Activated CD8-positive, alpha-beta T cell treated with anti-CD3 and anti-CD28 coated beads for 36 hours (primary cell): ENCODE results near the gene SPAG9. TPM values are rescaled to one million over a fixed set of nuclear protein-coding genes. Genes with fewer than 3 reads are reported as not detected.
"Not testable (repeated sequence)": the region's sequence is repeated elsewhere in the genome, so short reads cannot be mapped to it uniquely, and the experiment has no call there.

Experiments
- ATAC-seq: fragments of 200-7000 bp; cut with Tn5 transposase; one replicate; pipeline ENCODE4 v1.10.0; 2021; ENCODE audit warnings: mild to moderate bottlenecking, moderate library complexity
- CTCF ChIA-PET: fragments of 350-600 bp; sonication (Branson Sonifier 250); formaldehyde crosslinking; loops from one replicate; lab custom pipeline; 2021; ENCODE audit warnings: antibody characterized with exemption; lab: Charles Lee
- POLR2A ChIA-PET: fragments of 350-600 bp; sonication (Branson Sonifier 250); formaldehyde crosslinking; loops from one replicate; lab custom pipeline; 2021; ENCODE audit warnings: antibody characterized with exemption; lab: Charles Lee
- DNase-seq: peaks from one replicate; pipeline ENCODE4 v3.0.0-alpha.2; 2020
- H3K27ac Mint-ChIP-seq: one replicate; pipeline ENCODE4 v1.8.0; 2021; ENCODE audit warnings: mild to moderate bottlenecking, mixed read lengths
- H3K27me3 Mint-ChIP-seq: one replicate; pipeline ENCODE4 v1.8.0; 2021; ENCODE audit warnings: mixed read lengths
- H3K36me3 Mint-ChIP-seq: one replicate; pipeline ENCODE4 v1.8.0; 2021; ENCODE audit warnings: low read depth, mixed read lengths
- H3K4me1 Mint-ChIP-seq: one replicate; pipeline ENCODE4 v1.8.0; 2021; ENCODE audit warnings: low read depth, mixed read lengths
- H3K4me3 Mint-ChIP-seq: one replicate; pipeline ENCODE4 v1.8.0; 2021; ENCODE audit warnings: mild to moderate bottlenecking, moderate library complexity, mixed read lengths
- H3K9me3 Mint-ChIP-seq: one replicate; pipeline ENCODE4 v1.8.0; 2021; ENCODE audit warnings: mixed read lengths
- intact Hi-C: fragments of 100-400 bp; cut with micrococcal nuclease; formaldehyde crosslinking; loops from one replicate; pipeline ENCODE4 v1.10.0; 2022
- total RNA-seq, 2 experiments: library from RNA; stranded (reverse); gene quantifications; one replicate each; pipeline ENCODE4 v1.2.3, GENCODE V29; 2021
- TF ChIP-seq, protein P1 (sequence below): fragments of 200-600 bp; IDR thresholded peaks from one replicate; pipeline ENCODE4 v1.8.0; 2022; ENCODE audit warnings: antibody characterized with exemption, mild to moderate bottlenecking

The SPAG9 gene
- total RNA-seq, 2 experiments from 2014 or later: 54.3 to 59.8 TPM

DNA sequence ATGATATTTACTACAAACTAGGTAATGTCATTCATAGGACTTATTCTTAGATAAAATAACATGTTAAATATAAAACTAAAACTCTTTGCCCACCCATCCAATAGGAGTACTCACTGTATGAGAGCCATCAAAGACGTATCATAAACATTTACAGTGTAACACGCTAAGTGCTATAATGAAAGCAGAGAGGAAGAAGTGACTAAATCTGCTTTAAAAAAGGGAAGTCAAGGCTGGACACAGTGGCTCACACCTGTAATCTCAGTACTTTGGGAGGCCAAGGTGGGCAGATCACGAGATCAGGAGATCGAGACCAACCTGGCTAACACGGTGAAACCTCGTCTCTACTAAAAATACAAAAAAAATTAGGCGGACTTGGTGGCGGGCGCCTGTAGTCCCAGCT lies 32.4 kb downstream of the SPAG9 start:
- ChIA-PET CTCF (no interaction called here), POLR2A (no interaction called here)
- H3K36me3 Mint-ChIP-seq: no peaks in the 10 kb centered on the region
- no peak for ATAC-seq
- TF ChIP-seq, protein P1, sequence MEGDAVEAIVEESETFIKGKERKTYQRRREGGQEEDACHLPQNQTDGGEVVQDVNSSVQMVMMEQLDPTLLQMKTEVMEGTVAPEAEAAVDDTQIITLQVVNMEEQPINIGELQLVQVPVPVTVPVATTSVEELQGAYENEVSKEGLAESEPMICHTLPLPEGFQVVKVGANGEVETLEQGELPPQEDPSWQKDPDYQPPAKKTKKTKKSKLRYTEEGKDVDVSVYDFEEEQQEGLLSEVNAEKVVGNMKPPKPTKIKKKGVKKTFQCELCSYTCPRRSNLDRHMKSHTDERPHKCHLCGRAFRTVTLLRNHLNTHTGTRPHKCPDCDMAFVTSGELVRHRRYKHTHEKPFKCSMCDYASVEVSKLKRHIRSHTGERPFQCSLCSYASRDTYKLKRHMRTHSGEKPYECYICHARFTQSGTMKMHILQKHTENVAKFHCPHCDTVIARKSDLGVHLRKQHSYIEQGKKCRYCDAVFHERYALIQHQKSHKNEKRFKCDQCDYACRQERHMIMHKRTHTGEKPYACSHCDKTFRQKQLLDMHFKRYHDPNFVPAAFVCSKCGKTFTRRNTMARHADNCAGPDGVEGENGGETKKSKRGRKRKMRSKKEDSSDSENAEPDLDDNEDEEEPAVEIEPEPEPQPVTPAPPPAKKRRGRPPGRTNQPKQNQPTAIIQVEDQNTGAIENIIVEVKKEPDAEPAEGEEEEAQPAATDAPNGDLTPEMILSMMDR: no peak
- H3K9me3 Mint-ChIP-seq: no peaks in the 10 kb centered on the region
- peaks cover 16% of the 10 kb centered on the region for H3K4me1 Mint-ChIP-seq
- no peak overlapping the region for H3K4me3 Mint-ChIP-seq
- DNase-seq: no peak
- H3K27ac Mint-ChIP-seq: no peak overlapping the region
- intact Hi-C loops: no loop called here
- H3K27me3 Mint-ChIP-seq: no peaks in the 10 kb centered on the region

DNA sequence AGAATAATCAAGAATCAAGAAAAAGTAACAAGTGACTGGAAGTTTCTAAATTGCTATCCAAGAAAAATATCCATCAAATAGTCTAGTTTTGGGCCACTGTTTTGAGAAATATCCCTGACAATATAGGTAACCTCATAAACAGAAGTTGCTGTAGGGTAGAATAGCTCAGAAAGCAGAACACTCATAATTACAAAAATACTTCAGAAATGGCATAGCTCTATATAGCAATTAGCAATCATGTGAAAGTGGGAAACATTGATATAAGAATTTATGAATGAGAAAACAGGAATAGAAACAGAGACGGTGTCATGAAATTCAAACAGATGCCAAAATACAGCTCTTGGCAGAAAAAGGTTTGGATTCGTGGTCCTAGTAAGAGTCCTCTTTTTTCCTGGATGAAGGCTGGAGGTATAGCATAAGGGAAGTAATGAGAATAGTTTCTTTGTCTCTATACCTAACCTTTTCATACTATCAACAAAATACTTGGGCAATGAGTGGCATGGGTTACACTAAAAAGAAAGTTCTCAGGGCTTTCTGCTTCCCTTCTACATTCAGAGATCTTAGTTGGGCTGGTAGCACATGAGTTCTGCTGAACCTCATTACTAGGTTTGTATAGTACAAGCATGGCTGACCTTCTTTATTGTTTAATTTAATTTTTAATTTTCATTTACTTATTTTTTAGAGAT lies 33.5 kb downstream of the SPAG9 start:
- CTCF ChIA-PET: no interaction called here
- ATAC-seq: no peak
- no peaks in the 10 kb centered on the region for H3K9me3 Mint-ChIP-seq

DNA sequence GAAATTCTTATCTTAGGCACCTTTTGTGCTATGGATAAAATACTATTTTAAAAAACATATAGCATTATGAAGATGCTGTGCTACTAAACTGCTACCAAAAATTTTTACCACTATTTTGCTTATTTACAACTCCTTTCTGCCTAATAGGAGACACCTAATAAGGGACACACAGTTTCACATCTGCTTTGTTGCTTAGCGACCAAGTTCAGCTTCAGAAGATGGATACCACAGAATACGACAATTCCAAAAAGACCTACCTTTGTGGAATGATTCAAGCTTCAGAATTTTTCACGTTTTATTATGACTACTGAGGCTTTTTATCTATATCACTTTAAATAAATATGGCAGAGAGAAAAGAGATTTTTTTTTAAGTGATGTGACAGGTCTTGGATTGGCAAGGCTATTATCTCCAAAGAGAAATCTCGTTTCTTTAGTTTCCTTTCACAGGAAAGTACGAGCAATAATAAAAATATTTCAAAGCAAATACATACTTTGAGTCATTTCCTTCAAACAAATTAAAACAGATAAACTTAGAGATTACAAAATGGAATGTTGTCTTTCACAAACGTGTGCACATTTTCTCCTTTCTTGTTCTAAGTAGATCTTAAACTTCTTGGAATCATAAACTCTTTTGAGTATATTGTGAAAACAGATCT lies 35.4 kb downstream of the SPAG9 start:
- H3K9me3 Mint-ChIP-seq: no peaks in the 10 kb centered on the region
- no peak overlapping the region for H3K4me3 Mint-ChIP-seq
- H3K4me1 Mint-ChIP-seq: peaks cover 18% of the 10 kb centered on the region
- H3K36me3 Mint-ChIP-seq: peaks cover 2% of the 10 kb centered on the region
- no peak overlapping the region for H3K27ac Mint-ChIP-seq
- DNase-seq (no peak), ATAC-seq (no peak)
- intact Hi-C loops: no loop called here
- H3K27me3 Mint-ChIP-seq: no peaks in the 10 kb centered on the region
- TF ChIP-seq, protein P1: no peak
- ChIA-PET CTCF (interaction anchor here (1.4 kb wide), 1 partner anchor 9 kb away, joined by 3 read pairs; no protein-coding TSS in a partner anchor), POLR2A (no interaction called here)

More for the DNA sequence above, 33.5 kb downstream of the SPAG9 start:
- intact Hi-C loops: no loop called here
- H3K4me1 Mint-ChIP-seq: peaks cover 16% of the 10 kb centered on the region
- no peak overlapping the region for H3K27ac Mint-ChIP-seq
- H3K27me3 Mint-ChIP-seq: no peaks in the 10 kb centered on the region
- POLR2A ChIA-PET: interaction anchor here (1.4 kb wide), 1 partner anchor 36 kb away, joined by 3 read pairs; no protein-coding TSS in a partner anchor
- H3K36me3 Mint-ChIP-seq: no peaks in the 10 kb centered on the region
- DNase-seq: no peak
- TF ChIP-seq, protein P1: no peak
- H3K4me3 Mint-ChIP-seq: no peak overlapping the region

DNA sequence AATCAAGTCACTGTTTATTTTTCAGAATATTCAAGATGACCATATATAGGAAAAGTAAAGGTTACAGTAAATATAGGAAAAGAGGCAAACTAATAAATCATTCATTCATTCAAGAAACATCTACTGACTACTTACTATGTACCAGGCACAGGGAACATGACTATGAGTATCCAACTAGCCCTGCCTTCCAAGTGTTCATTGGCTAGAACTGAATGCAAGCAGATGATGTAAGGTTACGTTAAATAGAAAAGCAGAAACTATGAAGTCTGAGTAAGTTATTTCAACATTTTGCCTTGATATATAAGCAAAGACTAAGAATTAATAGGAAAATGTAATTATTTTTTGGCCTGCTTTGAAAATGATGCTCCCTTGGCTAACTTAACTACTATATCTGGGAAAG lies 36.7 kb downstream of the SPAG9 start:
- intact Hi-C loops: no loop called here
- TF ChIP-seq, protein P1: no peak

DNA sequence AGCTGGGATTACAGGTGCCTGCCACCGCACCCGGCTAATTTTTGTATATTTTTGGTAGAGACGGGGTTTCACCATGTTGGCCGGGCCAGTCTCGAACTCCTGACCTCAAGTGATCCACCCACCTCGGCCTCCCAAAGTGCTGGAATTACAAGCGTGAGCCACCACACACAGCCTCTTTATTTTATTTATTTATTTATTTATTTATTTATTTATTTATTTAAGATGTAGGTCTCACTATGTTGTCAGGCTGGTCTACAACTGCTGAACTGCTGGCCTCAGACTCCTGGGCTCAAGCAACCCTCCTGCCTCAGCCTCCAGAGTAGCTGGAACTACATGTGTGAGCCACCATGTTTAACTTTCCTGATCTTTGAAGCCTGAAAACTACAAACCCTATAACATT lies 37.3 kb downstream of the SPAG9 start:
- intact Hi-C loops, POLR2A ChIA-PET, H3K36me3 Mint-ChIP-seq, CTCF ChIA-PET, H3K4me3 Mint-ChIP-seq, H3K9me3 Mint-ChIP-seq, DNase-seq, H3K27ac Mint-ChIP-seq, H3K27me3 Mint-ChIP-seq, ATAC-seq: not testable (repeated sequence)
- H3K4me1 Mint-ChIP-seq: peaks cover 18% of the 10 kb centered on the region

More for the DNA sequence above, 36.7 kb downstream of the SPAG9 start:
- no peak for ATAC-seq
- CTCF ChIA-PET: no interaction called here
- Mint-ChIP-seq H3K27ac (no peak overlapping the region), H3K36me3 (peaks cover 5% of the 10 kb centered on the region), H3K9me3 (no peaks in the 10 kb centered on the region), H3K4me1 (peaks cover 18% of the 10 kb centered on the region), H3K27me3 (no peaks in the 10 kb centered on the region), H3K4me3 (no peak overlapping the region)
- no peak for DNase-seq
- POLR2A ChIA-PET: no interaction called here
